Fibroblast of pulmonary artery (primary cell): Measurements from ENCODE around the gene PLEKHG3.

ENCODE experiments used
- DNase-seq: peaks from one replicate; pipeline ENCODE4 v3.0.0-alpha.2; 2010; ENCODE audit warnings: low read depth
- H3K4me3 ChIP-seq: replicated peaks from 2 replicates; pipeline ENCODE4 v1.5.1; 2011; ENCODE audit warnings: low read depth, mild to moderate bottlenecking, control low read depth, low read length, moderate library complexity
- TF ChIP-seq, protein P1 (sequence below): IDR thresholded peaks from 2 replicates; pipeline ENCODE4 v1.5.1; 2011; ENCODE audit warnings: mild to moderate bottlenecking, control low read depth, low read length, inconsistent platforms; ENCODE audit errors: missing control alignments

Gene PLEKHG3

DNA sequence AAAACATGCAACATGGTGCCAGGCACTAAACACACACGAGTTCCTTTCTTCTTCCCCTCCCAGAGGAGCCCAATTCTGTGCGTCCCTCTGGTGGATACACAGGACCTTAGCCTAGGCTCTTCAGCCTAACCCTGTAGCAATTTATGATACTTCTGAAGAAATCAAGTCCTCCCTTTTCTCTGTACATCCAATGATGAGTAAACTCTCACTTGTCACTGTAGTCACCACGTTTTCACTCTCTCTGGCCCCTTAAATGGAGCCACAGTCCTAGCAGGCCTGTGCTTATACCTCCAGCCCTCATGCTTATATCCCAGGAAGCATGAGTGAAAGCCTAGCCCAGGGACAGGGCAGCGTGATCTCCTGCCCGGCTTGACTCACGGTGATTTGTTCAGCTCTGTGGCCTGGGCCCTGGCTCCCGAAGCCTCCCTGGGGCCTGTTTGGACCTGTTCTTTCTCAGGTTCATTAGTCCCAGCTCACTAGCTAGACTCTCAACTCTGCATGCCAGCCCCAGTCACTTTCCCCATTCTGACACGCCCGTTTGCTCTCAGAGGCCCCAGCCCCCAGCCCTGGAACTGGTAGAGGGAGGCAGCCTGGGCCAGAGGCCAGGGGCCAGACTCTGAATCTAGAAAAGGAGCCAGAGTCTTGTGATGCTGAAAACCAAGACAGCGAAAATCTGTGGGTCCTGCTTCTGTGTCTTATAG, 24.1 kb upstream of the PLEKHG3 start:
- no peak for DNase-seq
- TF ChIP-seq, protein P1, sequence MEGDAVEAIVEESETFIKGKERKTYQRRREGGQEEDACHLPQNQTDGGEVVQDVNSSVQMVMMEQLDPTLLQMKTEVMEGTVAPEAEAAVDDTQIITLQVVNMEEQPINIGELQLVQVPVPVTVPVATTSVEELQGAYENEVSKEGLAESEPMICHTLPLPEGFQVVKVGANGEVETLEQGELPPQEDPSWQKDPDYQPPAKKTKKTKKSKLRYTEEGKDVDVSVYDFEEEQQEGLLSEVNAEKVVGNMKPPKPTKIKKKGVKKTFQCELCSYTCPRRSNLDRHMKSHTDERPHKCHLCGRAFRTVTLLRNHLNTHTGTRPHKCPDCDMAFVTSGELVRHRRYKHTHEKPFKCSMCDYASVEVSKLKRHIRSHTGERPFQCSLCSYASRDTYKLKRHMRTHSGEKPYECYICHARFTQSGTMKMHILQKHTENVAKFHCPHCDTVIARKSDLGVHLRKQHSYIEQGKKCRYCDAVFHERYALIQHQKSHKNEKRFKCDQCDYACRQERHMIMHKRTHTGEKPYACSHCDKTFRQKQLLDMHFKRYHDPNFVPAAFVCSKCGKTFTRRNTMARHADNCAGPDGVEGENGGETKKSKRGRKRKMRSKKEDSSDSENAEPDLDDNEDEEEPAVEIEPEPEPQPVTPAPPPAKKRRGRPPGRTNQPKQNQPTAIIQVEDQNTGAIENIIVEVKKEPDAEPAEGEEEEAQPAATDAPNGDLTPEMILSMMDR: no peak
- H3K4me3 ChIP-seq: no peak overlapping the region

DNA sequence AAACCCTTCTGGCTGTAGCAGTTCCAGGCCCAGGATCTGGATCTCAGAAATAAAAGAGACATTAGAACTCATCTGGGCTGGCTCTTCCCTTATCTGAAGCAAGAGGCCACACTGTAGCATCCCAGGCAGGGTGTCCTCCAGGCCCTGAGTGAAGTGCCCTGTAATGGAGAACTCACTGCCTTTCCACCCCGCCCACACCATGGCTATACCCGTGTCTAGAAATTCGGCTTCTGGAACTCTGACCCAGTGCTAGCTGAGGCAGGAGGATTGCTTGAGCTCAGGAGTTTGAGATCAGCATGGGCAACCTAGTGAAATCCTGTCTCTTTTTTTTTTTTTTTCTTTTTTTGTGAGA, 23.5 kb upstream of the PLEKHG3 start:
- no peak overlapping the region for H3K4me3 ChIP-seq
- no peak for DNase-seq
- TF ChIP-seq, protein P1: no peak

DNA sequence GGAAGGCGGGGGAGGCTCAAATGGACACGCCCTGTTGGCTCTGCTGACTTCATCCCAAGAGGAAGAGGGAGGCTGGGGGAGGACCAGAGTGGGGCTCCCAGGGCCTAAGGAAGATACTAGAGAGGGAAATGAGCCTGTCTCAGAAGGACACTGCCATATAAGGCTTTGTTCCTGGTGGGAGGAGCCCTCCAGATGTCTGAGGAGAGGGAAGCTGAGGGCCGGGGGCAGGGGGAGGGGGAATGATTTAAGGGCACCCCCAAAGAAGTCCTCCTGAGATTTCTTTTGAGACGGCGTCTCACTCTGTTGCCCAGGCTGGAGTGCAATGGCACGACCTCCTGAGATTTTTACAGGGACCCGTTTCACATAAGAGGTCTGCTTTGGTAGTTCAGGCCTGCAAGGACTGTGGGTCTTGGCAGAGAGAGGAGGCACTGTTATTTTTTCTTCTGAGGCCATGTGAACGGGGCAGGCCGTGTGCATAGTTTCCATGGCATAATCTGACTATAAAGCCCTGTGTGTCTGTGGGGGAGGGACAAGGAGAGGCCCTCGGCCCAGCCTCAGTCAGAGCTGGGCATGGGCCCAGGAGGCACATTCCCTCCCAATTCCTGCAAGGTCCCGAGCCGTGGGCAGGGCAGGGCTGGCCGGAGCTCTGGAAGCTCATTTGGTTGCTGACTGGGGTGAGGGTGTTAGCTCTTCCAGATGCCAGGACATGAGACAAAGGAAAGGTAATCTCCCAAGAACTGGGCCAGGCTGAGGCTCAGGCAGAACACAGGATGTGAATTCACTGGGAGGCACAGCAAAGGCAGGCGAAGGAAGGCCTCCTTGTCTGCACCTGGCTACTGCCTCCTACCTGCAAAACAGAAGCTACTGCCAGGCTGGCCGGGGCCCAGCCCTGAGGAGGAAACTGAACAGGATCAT, 22.2 kb upstream of the PLEKHG3 start:
- H3K4me3 ChIP-seq: no peak overlapping the region
- DNase-seq: peak; percentile 84
- TF ChIP-seq, protein P1: no peak

DNA sequence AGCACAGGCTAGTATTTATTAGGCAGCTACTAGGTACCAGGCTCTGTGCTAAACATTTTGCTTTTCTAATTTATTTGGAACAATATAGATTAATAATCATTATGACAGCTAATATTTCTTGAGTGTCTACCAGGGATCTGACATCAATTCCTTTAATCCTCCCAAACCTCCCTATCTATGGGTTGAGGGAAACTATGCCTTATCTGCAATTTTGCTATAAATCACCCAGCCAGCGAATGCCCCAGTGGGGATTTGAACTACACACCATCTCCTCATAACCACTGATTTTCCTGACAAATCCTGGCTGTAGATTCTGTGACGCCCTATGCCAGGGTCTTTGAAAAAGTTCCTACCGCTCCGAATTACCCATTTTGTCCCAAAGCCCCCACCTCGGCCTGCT, 21.4 kb upstream of the PLEKHG3 start:
- no peak for DNase-seq
- TF ChIP-seq, protein P1: no peak
- H3K4me3 ChIP-seq: no peak overlapping the region

DNA sequence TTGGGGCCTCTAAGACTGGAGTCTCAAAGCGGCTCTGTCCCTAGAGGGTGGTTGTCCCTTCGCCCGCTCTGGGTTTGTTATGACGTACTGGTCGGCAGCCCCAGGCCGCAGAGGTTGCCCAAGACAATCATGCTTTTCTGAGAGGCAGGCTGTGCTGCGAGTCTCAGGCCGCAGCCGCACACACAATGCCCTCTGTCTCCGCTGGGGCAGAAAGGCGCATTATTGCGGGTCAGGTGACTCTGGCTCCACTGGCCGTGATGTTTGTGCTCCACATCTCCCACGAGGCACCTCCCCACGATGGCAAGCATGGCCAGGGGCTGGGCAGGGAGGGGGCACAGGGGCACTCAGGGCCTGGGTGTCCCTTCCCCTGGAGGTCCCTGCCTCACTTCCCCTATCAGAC, 21.0 kb upstream of the PLEKHG3 start:
- no peak for DNase-seq
- TF ChIP-seq, protein P1: no peak
- no peak overlapping the region for H3K4me3 ChIP-seq

DNA sequence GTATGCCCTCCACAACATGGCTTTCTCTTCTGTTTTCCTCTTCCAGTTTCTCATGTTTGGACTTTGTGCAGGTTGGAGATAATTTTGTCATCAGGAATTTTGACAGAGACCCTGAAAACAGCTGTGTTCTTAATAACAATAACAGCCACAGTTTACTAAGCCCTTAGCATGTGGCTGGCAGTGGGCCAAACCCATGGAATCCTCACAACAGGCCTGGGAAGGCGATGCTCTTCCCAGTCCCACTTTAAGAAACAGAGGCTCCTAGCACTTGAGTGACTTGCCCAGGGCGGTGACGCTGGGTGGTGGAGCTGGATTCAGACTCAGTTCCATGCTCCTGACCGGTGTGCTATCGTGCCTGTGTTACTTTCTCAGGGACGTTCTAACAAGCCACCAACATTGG, 20.1 kb upstream of the PLEKHG3 start:
- H3K4me3 ChIP-seq: no peak overlapping the region
- TF ChIP-seq, protein P1: no peak
- peak; percentile 53 for DNase-seq
